ENCODE measurements around the gene MMP20.

MMP20 gene

GRCh38 chr11:102582140-102582539, 43.0 kb downstream of the MMP20 start:
- Histone ChIP-seq H3K4me1 (ENCODE audit: control insufficient read depth, insufficient read depth, low read length) (no peaks in the 10 kb centered on the region), H3K27me3 (ENCODE audit: control insufficient read depth, insufficient read depth, low read length) (no peaks in the 10 kb centered on the region), H3K4me3 (ENCODE audit: low read length) (no peak overlapping the region), H3K36me3 (ENCODE audit: control insufficient read depth, insufficient read depth, low read length) (no peaks in the 10 kb centered on the region), H3K9ac (ENCODE audit: low read length) (no peak overlapping the region), H3K27ac (ENCODE audit: low read depth, low read length) (no peak overlapping the region)

- Histone ChIP-seq H3K4me1 (ENCODE audit: control insufficient read depth, insufficient read depth, low read length) (no peaks in the 10 kb centered on the region), H3K36me3 (ENCODE audit: control insufficient read depth, insufficient read depth, low read length) (no peaks in the 10 kb centered on the region), H3K4me3 (ENCODE audit: low read length) (no peak overlapping the region), H3K27me3 (ENCODE audit: control insufficient read depth, insufficient read depth, low read length) (no peaks in the 10 kb centered on the region), H3K9ac (ENCODE audit: low read length) (no peak overlapping the region), H3K27ac (ENCODE audit: low read depth, low read length) (no peak overlapping the region)
Observed at GRCh38 chr11:102581066-102581465, 44.1 kb downstream of the MMP20 start.

GRCh38 chr11:102580185-102580951, 44.8 kb downstream of the MMP20 start:
- Histone ChIP-seq H3K9ac (ENCODE audit: low read length) (no peak overlapping the region), H3K27me3 (ENCODE audit: control insufficient read depth, insufficient read depth, low read length) (no peaks in the 10 kb centered on the region), H3K36me3 (ENCODE audit: control insufficient read depth, insufficient read depth, low read length) (no peaks in the 10 kb centered on the region), H3K27ac (ENCODE audit: low read depth, low read length) (no peak overlapping the region), H3K4me1 (ENCODE audit: control insufficient read depth, insufficient read depth, low read length) (no peaks in the 10 kb centered on the region), H3K4me3 (ENCODE audit: low read length) (no peak overlapping the region)

- no peak overlapping the region for H3K9ac ChIP-seq (ENCODE audit: low read length)
- H3K4me1 ChIP-seq (ENCODE audit: control insufficient read depth, insufficient read depth, low read length), result no peaks in the 10 kb centered on the region
- H3K36me3 ChIP-seq (ENCODE audit: control insufficient read depth, insufficient read depth, low read length), result no peaks in the 10 kb centered on the region
- H3K27ac ChIP-seq (ENCODE audit: low read depth, low read length), result no peak overlapping the region
- no peaks in the 10 kb centered on the region for H3K27me3 ChIP-seq (ENCODE audit: control insufficient read depth, insufficient read depth, low read length)
- H3K4me3 ChIP-seq (ENCODE audit: low read length), result no peak overlapping the region
Observed at GRCh38 chr11:102577723-102578122, 47.4 kb downstream of the MMP20 start.

- H3K9ac ChIP-seq (ENCODE audit: low read length), result no peak overlapping the region
- H3K4me1 ChIP-seq (ENCODE audit: control insufficient read depth, insufficient read depth, low read length), result no peaks in the 10 kb centered on the region
- H3K36me3 ChIP-seq (ENCODE audit: control insufficient read depth, insufficient read depth, low read length), result no peaks in the 10 kb centered on the region
- H3K4me3 ChIP-seq (ENCODE audit: low read length), result no peak overlapping the region
- no peaks in the 10 kb centered on the region for H3K27me3 ChIP-seq (ENCODE audit: control insufficient read depth, insufficient read depth, low read length)
- H3K27ac ChIP-seq (ENCODE audit: low read depth, low read length), result no peak overlapping the region
Observed at GRCh38 chr11:102577182-102577581, 48.0 kb downstream of the MMP20 start.

GRCh38 chr11:102576350-102576749, 48.8 kb downstream of the MMP20 start:
- Histone ChIP-seq H3K4me3 (ENCODE audit: low read length) (no peak overlapping the region), H3K9ac (ENCODE audit: low read length) (no peak overlapping the region), H3K27me3 (ENCODE audit: control insufficient read depth, insufficient read depth, low read length) (no peaks in the 10 kb centered on the region), H3K36me3 (ENCODE audit: control insufficient read depth, insufficient read depth, low read length) (no peaks in the 10 kb centered on the region), H3K27ac (ENCODE audit: low read depth, low read length) (no peak overlapping the region), H3K4me1 (ENCODE audit: control insufficient read depth, insufficient read depth, low read length) (no peaks in the 10 kb centered on the region)

- H3K4me1 ChIP-seq (ENCODE audit: control insufficient read depth, insufficient read depth, low read length), result no peaks in the 10 kb centered on the region
- no peak overlapping the region for H3K27ac ChIP-seq (ENCODE audit: low read depth, low read length)
- H3K27me3 ChIP-seq (ENCODE audit: control insufficient read depth, insufficient read depth, low read length), result no peaks in the 10 kb centered on the region
- no peaks in the 10 kb centered on the region for H3K36me3 ChIP-seq (ENCODE audit: control insufficient read depth, insufficient read depth, low read length)
- H3K9ac ChIP-seq (ENCODE audit: low read length), result no peak overlapping the region
- no peak overlapping the region for H3K4me3 ChIP-seq (ENCODE audit: low read length)
Observed at GRCh38 chr11:102575012-102575411, 50.1 kb downstream of the MMP20 start.

GRCh38 chr11:102573851-102574250, 51.3 kb downstream of the MMP20 start:
- H3K27ac ChIP-seq (ENCODE audit: low read depth, low read length), result no peak overlapping the region
- H3K4me3 ChIP-seq (ENCODE audit: low read length), result no peak overlapping the region
- H3K9ac ChIP-seq (ENCODE audit: low read length), result no peak overlapping the region
- H3K4me1 ChIP-seq (ENCODE audit: control insufficient read depth, insufficient read depth, low read length), result no peaks in the 10 kb centered on the region
- no peaks in the 10 kb centered on the region for H3K27me3 ChIP-seq (ENCODE audit: control insufficient read depth, insufficient read depth, low read length)
- no peaks in the 10 kb centered on the region for H3K36me3 ChIP-seq (ENCODE audit: control insufficient read depth, insufficient read depth, low read length)

GRCh38 chr11:102572554-102573220, 52.4 kb downstream of the MMP20 start:
- H3K27me3 ChIP-seq (ENCODE audit: control insufficient read depth, insufficient read depth, low read length), result no peaks in the 10 kb centered on the region
- no peaks in the 10 kb centered on the region for H3K36me3 ChIP-seq (ENCODE audit: control insufficient read depth, insufficient read depth, low read length)
- H3K27ac ChIP-seq (ENCODE audit: low read depth, low read length), result no peak overlapping the region
- H3K4me1 ChIP-seq (ENCODE audit: control insufficient read depth, insufficient read depth, low read length), result no peaks in the 10 kb centered on the region
- no peak overlapping the region for H3K4me3 ChIP-seq (ENCODE audit: low read length)
- H3K9ac ChIP-seq (ENCODE audit: low read length), result no peak overlapping the region

- no peaks in the 10 kb centered on the region for H3K36me3 ChIP-seq (ENCODE audit: control insufficient read depth, insufficient read depth, low read length)
- H3K27ac ChIP-seq (ENCODE audit: low read depth, low read length), result no peak overlapping the region
- H3K27me3 ChIP-seq (ENCODE audit: control insufficient read depth, insufficient read depth, low read length), result no peaks in the 10 kb centered on the region
- H3K4me3 ChIP-seq (ENCODE audit: low read length), result no peak overlapping the region
- H3K9ac ChIP-seq (ENCODE audit: low read length), result no peak overlapping the region
- H3K4me1 ChIP-seq (ENCODE audit: control insufficient read depth, insufficient read depth, low read length), result no peaks in the 10 kb centered on the region
Observed at GRCh38 chr11:102568851-102569250, 56.3 kb downstream of the MMP20 start.

- Histone ChIP-seq H3K9ac (ENCODE audit: low read length) (no peak overlapping the region), H3K27me3 (ENCODE audit: control insufficient read depth, insufficient read depth, low read length) (no peaks in the 10 kb centered on the region), H3K4me3 (ENCODE audit: low read length) (no peak overlapping the region), H3K36me3 (ENCODE audit: control insufficient read depth, insufficient read depth, low read length) (no peaks in the 10 kb centered on the region), H3K27ac (ENCODE audit: low read depth, low read length) (no peak overlapping the region), H3K4me1 (ENCODE audit: control insufficient read depth, insufficient read depth, low read length) (peaks cover 2% of the 10 kb centered on the region)
Observed at GRCh38 chr11:102566112-102566511, 59.0 kb downstream of the MMP20 start.

GRCh38 chr11:102564110-102564509, 61.0 kb downstream of the MMP20 start:
- Histone ChIP-seq H3K4me1 (ENCODE audit: control insufficient read depth, insufficient read depth, low read length) (peaks cover 9% of the 10 kb centered on the region), H3K36me3 (ENCODE audit: control insufficient read depth, insufficient read depth, low read length) (no peaks in the 10 kb centered on the region), H3K27ac (ENCODE audit: low read depth, low read length) (no peak overlapping the region), H3K9ac (ENCODE audit: low read length) (no peak overlapping the region), H3K27me3 (ENCODE audit: control insufficient read depth, insufficient read depth, low read length) (no peaks in the 10 kb centered on the region), H3K4me3 (ENCODE audit: low read length) (no peak overlapping the region)

- Histone ChIP-seq H3K4me1 (ENCODE audit: control insufficient read depth, insufficient read depth, low read length) (peaks cover 9% of the 10 kb centered on the region), H3K9ac (ENCODE audit: low read length) (no peak overlapping the region), H3K27ac (ENCODE audit: low read depth, low read length) (peak overlapping the region; percentile 70), H3K4me3 (ENCODE audit: low read length) (no peak overlapping the region), H3K36me3 (ENCODE audit: control insufficient read depth, insufficient read depth, low read length) (no peaks in the 10 kb centered on the region), H3K27me3 (ENCODE audit: control insufficient read depth, insufficient read depth, low read length) (no peaks in the 10 kb centered on the region)
Observed at GRCh38 chr11:102561636-102562035, 63.5 kb downstream of the MMP20 start.
